Aorta (tissue), 5 donors: ENCODE measurements around the gene CCDC43. TPM values are rescaled to one million over a fixed set of nuclear protein-coding genes. Genes with fewer than 3 reads are reported as not detected.
"Not testable (repeated sequence)": the region's sequence is repeated elsewhere in the genome, so short reads cannot be mapped to it uniquely, and the experiment has no call there.

Source experiments
- ATAC-seq: fragments of 200-7000 bp; cut with Tn5 transposase; one replicate; pipeline ENCODE4 v1.9.1; 2022; ENCODE audit warnings: moderate library complexity; ENCODE audit not compliant: low FRiP score
- DNase-seq, 2 donors: peaks; one replicate each; pipeline ENCODE4 v3.0.0-alpha.2; 2020
- H3K27ac ChIP-seq, 2 donors: one replicate each; pipeline ENCODE4 v1.5.1; 2013; ENCODE audit warnings: low read length in 2 of 2, mild to moderate bottlenecking in 2 of 2, moderate library complexity in 2 of 2, control low read depth in 1 of 2, inconsistent platforms in 1 of 2, low read depth in 1 of 2
- H3K27me3 ChIP-seq, 2 donors: one replicate each; pipeline ENCODE4 v1.6.1; 2013; ENCODE audit warnings: control low read depth in 1 of 2, low read length in 1 of 2, mild to moderate bottlenecking in 1 of 2, moderate library complexity in 1 of 2; ENCODE audit not compliant: insufficient read depth in 2 of 2, control insufficient read depth in 1 of 2
- H3K36me3 ChIP-seq, 2 donors: one replicate each; pipeline ENCODE4 v1.6.1; 2013; ENCODE audit warnings: control low read depth in 1 of 2, low read length in 1 of 2, mild to moderate bottlenecking in 1 of 2; ENCODE audit not compliant: insufficient read depth in 2 of 2, control insufficient read depth in 1 of 2
- H3K4me1 ChIP-seq, 2 donors: one replicate each; pipeline ENCODE4 v1.6.1; 2013; ENCODE audit warnings: low read length in 2 of 2, control low read depth in 1 of 2, mild to moderate bottlenecking in 1 of 2, moderate library complexity in 1 of 2; ENCODE audit not compliant: insufficient read depth in 2 of 2, control insufficient read depth in 1 of 2
- H3K4me3 ChIP-seq, 2 donors: one replicate each; pipeline ENCODE4 v1.5.1; 2013; ENCODE audit warnings: low read length in 2 of 2, control low read depth in 1 of 2, mild to moderate bottlenecking in 1 of 2
- H3K9me3 ChIP-seq: one replicate; pipeline ENCODE4 v1.6.1; 2013; ENCODE audit warnings: mild to moderate bottlenecking, low read length; ENCODE audit not compliant: control insufficient read depth
- WGBS, 2 donors: extraction: QIAGEN DNeasy Blood & Tissue Kit; methylation state at CpG; one replicate each; pipeline ENCODE4 v1.1.7; 2013; 5-methylcytosine and 5-hydroxymethylcytosine counted together
- intact Hi-C, 2 donors: fragments of 100-400 bp; cut with DNase I; formaldehyde crosslinking; loops; one replicate each; pipeline versions ENCODE4 v1.14.2 to v1.15.0; 2022
- polyA plus RNA-seq, 2 donors: library from polyadenylated mRNA; stranded (reverse); fragments of 200-250 nt; gene quantifications; one replicate each; pipeline ENCODE4 v1.2.3, GENCODE V29; 2013
- total RNA-seq, 2 donors: library from RNA; stranded (reverse); fragmentation: NEBNext Ultra II Directional; extraction: Animal tissue kit (Norgen Biotek cat#: 25700); gene quantifications; one replicate each; pipeline ENCODE4 v1.2.1, GENCODE V29; 2021
- donor health status: healthy with polysubstance abuse.
- donor health status: Bipolar disorder and iron deficiency.
- donor health status: DM: no; HTN: no; CAD: no.
- donor health status: DM: no; HTN: no; CAD: no.
- donor health status: DM: yes; HTN: yes; CAD: no.

The CCDC43 gene
- total and polyA plus RNA-seq, 4 donors: 9.6 to 16.1 (median 14.0) TPM

GRCh38 chr17:44683303-44683702 is 6.3 kb downstream of the CCDC43 start:
- H3K4me1 ChIP-seq, intact Hi-C loops, H3K9me3 ChIP-seq, H3K27ac ChIP-seq, ATAC-seq, H3K4me3 ChIP-seq, H3K27me3 ChIP-seq, DNase-seq: not testable (repeated sequence)
- peaks cover 0 to 10% of the 10 kb centered on the region in 2 donors for H3K36me3 ChIP-seq
- 93 to 94% methylated on average over 4 of the region's 4 CpGs for WGBS, 2 donors

DNA sequence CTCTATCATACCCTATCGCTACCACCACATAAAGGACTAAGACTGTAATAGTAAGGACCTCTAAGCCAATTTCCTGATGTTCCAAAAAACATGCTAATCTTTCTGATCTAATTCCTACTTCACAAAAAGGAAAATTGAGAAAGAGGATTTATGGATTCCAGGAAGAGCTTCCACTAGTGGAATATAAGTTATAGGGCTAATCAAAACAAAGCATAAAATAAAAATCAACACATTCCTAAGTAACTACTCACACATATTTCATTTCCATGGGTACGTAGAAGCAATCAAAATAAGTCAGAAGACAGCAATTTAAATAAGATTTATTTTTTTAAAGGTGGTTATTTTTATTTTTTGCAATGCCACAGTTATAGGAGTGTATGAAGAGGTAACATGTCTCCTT is 12.4 kb downstream of the CCDC43 start:
- DNase-seq: no peak
- Histone ChIP-seq H3K9me3 (no peaks in the 10 kb centered on the region), H3K27ac (no peak overlapping the region), H3K36me3 (peaks cover 0 to 10% of the 10 kb centered on the region in 2 donors), H3K4me3 (no peak overlapping the region), H3K27me3 (no peaks in the 10 kb centered on the region), H3K4me1 (no peaks in the 10 kb centered on the region)
- no peak for ATAC-seq
- 56 to 67% methylated on average over 2 of the region's 2 CpGs for WGBS, 2 donors
- intact Hi-C loops: no loop called here

DNA sequence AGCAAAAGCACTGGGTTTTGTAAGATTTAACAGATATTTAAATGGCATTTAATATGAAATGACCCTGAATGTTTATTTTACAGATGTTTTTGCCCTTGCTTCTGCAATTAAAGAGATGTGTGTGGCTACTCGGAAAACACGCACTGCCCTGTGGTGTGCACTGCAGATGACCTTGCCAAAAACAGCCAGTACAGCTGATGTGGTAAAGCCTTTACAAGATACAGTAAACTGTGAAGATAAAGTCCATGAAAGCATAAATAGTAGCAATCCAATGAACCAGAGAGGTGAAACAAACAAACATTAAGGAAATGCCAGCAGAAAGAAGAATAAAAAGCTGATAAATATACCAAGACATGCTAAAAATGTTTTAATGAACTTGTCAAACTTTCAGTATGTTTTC is 15.7 kb downstream of the CCDC43 start:
- Histone ChIP-seq H3K4me1 (no peaks in the 10 kb centered on the region), H3K4me3 (no peak overlapping the region), H3K36me3 (peaks cover 0 to 3% of the 10 kb centered on the region in 2 donors), H3K9me3 (no peaks in the 10 kb centered on the region), H3K27ac (no peak overlapping the region), H3K27me3 (no peaks in the 10 kb centered on the region)
- DNase-seq (no peak), ATAC-seq (no peak)
- 74 to 75% methylated on average over 2 of the region's 2 CpGs for WGBS, 2 donors
- intact Hi-C loops: no loop called here

DNA sequence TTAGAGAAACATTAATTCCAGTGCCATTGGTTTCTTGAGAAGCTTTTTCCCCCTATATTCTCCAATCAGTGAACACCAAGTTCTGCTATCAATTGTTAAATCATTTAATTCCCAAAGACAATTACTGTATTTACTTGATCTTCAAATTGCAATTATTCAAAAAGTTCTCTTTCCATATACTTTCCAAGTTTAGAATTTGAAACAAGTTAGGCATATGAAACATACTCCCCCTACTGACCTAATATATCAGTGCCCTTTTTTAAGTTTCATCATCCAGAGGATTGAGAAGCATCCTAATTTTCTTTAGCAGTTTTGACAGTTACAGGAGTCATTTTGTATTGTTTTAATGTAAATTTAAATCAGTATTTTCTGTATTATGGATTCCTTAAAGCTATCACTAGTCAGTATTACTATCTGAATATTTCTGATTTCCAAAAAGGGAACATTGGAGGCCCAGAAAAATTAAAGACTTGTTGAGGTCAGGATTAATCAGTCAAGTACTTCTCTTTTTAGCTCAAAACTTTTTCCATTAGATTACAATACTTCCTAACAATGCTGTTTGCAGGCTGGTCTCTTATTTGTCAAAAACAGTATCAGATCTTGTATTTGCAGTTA is 17.0 kb downstream of the CCDC43 start:
- no peak for ATAC-seq
- Histone ChIP-seq H3K9me3 (no peaks in the 10 kb centered on the region), H3K27ac (no peak overlapping the region), H3K4me1 (no peaks in the 10 kb centered on the region), H3K36me3 (no peaks in the 10 kb centered on the region), H3K4me3 (no peak overlapping the region), H3K27me3 (no peaks in the 10 kb centered on the region)
- no peak for DNase-seq
- intact Hi-C loops: no loop called here

- ATAC-seq (no peak), DNase-seq (no peak)
- Histone ChIP-seq H3K36me3 (no peaks in the 10 kb centered on the region), H3K4me1 (no peaks in the 10 kb centered on the region), H3K4me3 (no peak overlapping the region), H3K27ac (no peak overlapping the region), H3K9me3 (no peaks in the 10 kb centered on the region), H3K27me3 (no peaks in the 10 kb centered on the region)
- intact Hi-C loops: no loop called here
- 97 to 98% methylated on average over 1 of the region's 1 CpG for WGBS, 2 donors
Observed at GRCh38 chr17:44666006-44666405, 23.6 kb downstream of the CCDC43 start.

GRCh38 chr17:44664867-44665266 is 24.7 kb downstream of the CCDC43 start:
- 94 to 95% methylated on average over 1 of the region's 1 CpG for WGBS, 2 donors
- Histone ChIP-seq H3K9me3 (no peaks in the 10 kb centered on the region), H3K27me3 (no peaks in the 10 kb centered on the region), H3K27ac (no peak overlapping the region), H3K4me1 (no peaks in the 10 kb centered on the region), H3K36me3 (no peaks in the 10 kb centered on the region), H3K4me3 (no peak overlapping the region)
- intact Hi-C loops: no loop called here
- no peak for ATAC-seq
- no peak for DNase-seq

DNA sequence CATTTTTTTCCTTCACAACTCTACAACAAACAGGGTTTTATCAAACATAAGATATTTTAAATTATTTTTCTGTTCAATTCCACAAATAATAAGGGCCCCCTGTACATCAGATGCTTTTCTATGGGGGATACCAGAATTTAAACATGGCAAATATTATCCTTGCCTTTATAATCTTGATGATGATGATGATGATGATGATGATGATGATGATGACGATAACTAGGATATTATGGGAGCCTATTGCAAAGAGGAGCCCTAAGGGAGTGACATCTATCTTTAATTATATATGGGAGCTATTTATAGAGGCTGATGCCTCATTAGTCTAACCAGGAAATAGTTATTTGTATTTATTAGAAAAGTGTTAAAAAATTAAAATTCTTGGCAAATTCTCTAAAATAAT is 26.5 kb downstream of the CCDC43 start:
- H3K36me3 ChIP-seq: no peaks in the 10 kb centered on the region
- no peak overlapping the region for H3K27ac ChIP-seq
- H3K4me3 ChIP-seq: no peak overlapping the region
- no peaks in the 10 kb centered on the region for H3K9me3 ChIP-seq
- intact Hi-C loops: no loop called here
- no peaks in the 10 kb centered on the region for H3K27me3 ChIP-seq
- DNase-seq (no peak), ATAC-seq (no peak)
- no peaks in the 10 kb centered on the region for H3K4me1 ChIP-seq
- 82 to 84% methylated on average over 1 of the region's 1 CpG for WGBS, 2 donors

- no peaks in the 10 kb centered on the region for H3K4me1 ChIP-seq
- H3K4me3 ChIP-seq: no peak overlapping the region
- no peaks in the 10 kb centered on the region for H3K36me3 ChIP-seq
- no peaks in the 10 kb centered on the region for H3K9me3 ChIP-seq
- no peak for DNase-seq
- ATAC-seq: no peak
- 91 to 98% methylated on average over 2 of the region's 2 CpGs for WGBS, 2 donors
- intact Hi-C loops: no loop called here
- H3K27ac ChIP-seq: no peak overlapping the region
- no peaks in the 10 kb centered on the region for H3K27me3 ChIP-seq
Observed at GRCh38 chr17:44661835-44662234, 27.7 kb downstream of the CCDC43 start.

DNA sequence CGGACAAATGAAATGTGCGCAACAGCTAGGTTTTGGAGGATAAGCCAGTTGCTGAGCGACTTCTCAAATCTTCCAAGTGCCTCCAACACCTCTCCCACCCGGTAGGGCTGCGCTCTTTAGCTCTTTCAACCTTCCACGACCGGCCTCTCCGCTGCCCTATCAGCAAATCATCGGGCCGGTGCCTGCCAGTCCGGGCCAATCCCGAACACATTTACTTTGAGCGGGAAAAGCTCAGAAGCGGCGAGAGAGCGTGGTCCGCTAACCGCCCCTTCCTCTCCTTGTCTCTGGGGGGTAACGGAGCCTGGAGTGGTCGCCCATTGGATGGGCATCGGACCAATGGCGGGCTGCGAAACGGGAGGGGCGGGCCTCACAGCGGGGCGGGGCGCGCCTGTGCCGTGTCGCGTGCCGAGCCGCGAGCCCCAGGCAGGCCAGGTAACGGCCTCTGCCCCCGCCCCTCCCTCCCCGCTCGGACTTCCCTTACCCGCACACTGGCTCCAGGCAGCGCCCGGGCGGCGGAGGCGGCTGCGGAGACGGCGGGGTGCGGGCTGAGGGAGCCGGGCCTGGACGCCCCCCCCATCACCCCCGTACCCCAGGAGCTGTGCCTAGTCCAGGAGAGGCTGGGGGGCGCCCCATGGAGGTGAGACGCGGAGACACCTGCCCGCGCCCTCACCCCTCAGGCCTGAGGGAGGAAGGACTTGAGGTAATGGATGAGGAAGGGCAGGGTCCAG is 33.4 kb downstream of the CCDC43 start, which contains the start of gene MEIOC:
MEIOC (plus strand) TSS at position 486 of the 728 bp plus-strand sequence; CDS start at position 632, 146 bp downstream.
- intact Hi-C loops: loop anchor here in 1 of 2 donors (10.0 kb wide), 1 partner anchor 261 kb away; no protein-coding TSS in a partner anchor
- H3K9me3 ChIP-seq: no peaks in the 10 kb centered on the region

More for the DNA sequence above, 33.4 kb downstream of the CCDC43 start, which contains the start of gene MEIOC:
- WGBS, 2 donors: 7 to 9% methylated on average over 43 to 57 of the region's 57 CpGs
- Histone ChIP-seq H3K36me3 (no peaks in the 10 kb centered on the region), H3K27ac (no peak within 1 kb of the TSS), H3K27me3 (no peaks in the 10 kb centered on the region), H3K4me3 (no peak within 1 kb of the TSS), H3K4me1 (no peaks in the 10 kb centered on the region)
- ATAC-seq: no peak
- no peak for DNase-seq
